COLO668 (cell line): ENCODE data around the gene PGM1.

Experiments used
- DNase-seq: peaks from one replicate; lab custom pipeline; 2025; ENCODE audit not compliant: unreplicated experiment; lab: John Stamatoyannopoulos, UW

The PGM1 gene

GRCh38 chr1:63663873-63664272, 70.7 kb downstream of the PGM1 start:
- no peak for DNase-seq

- no peak for DNase-seq
Measured at GRCh38 chr1:63664742-63665141, 71.5 kb downstream of the PGM1 start.

GRCh38 chr1:63665410-63665809, 72.2 kb downstream of the PGM1 start:
- no peak for DNase-seq

GRCh38 chr1:63665824-63666223, 72.6 kb downstream of the PGM1 start:
- DNase-seq = no peak

GRCh38 chr1:63668298-63668697, 75.1 kb downstream of the PGM1 start:
- DNase-seq = no peak

GRCh38 chr1:63669151-63669961, 76.1 kb downstream of the PGM1 start:
- no peak for DNase-seq

GRCh38 chr1:63670164-63670563, 77.0 kb downstream of the PGM1 start:
- no peak for DNase-seq

- no peak for DNase-seq
Measured at GRCh38 chr1:63671514-63671913, 78.3 kb downstream of the PGM1 start.

- DNase-seq = peak; percentile 86
Measured at GRCh38 chr1:63674238-63674864, 81.1 kb downstream of the PGM1 start.

GRCh38 chr1:63674865-63675419, 81.7 kb downstream of the PGM1 start:
- DNase-seq = no peak

GRCh38 chr1:63675420-63675931, 82.3 kb downstream of the PGM1 start:
- no peak for DNase-seq

GRCh38 chr1:63677497-63677896, 84.3 kb downstream of the PGM1 start:
- DNase-seq = no peak

GRCh38 chr1:63678200-63678599, 85.0 kb downstream of the PGM1 start:
- DNase-seq = no peak

- no peak for DNase-seq
Measured at GRCh38 chr1:63679076-63679475, 85.9 kb downstream of the PGM1 start.

- DNase-seq = no peak
Measured at GRCh38 chr1:63679589-63679988, 86.4 kb downstream of the PGM1 start.

GRCh38 chr1:63682936-63683335, 89.7 kb downstream of the PGM1 start:
- DNase-seq = no peak

- DNase-seq = no peak
Measured at GRCh38 chr1:63683759-63684158, 90.5 kb downstream of the PGM1 start.

GRCh38 chr1:63686696-63687095, 93.5 kb downstream of the PGM1 start:
- no peak for DNase-seq

- no peak for DNase-seq
Measured at GRCh38 chr1:63688302-63688890, 95.2 kb downstream of the PGM1 start.

GRCh38 chr1:63690966-63691700, 97.9 kb downstream of the PGM1 start:
- DNase-seq = no peak
